LNCAP (cell line): ENCODE data around the gene P2RX7.

ENCODE experiments used
- CTCF ChIP-seq: fragments of 450-650 bp; IDR thresholded peaks from 2 replicates; pipeline ENCODE4 v1.5.1; 2017; ENCODE audit warnings: mild to moderate bottlenecking

P2RX7 gene

GRCh38 chr12:121202407-121203355, 70.0 kb downstream of the P2RX7 start:
- no peak for TF ChIP-seq CTCF

- no peak for TF ChIP-seq CTCF
Measured at GRCh38 chr12:121203482-121203881, 70.8 kb downstream of the P2RX7 start.

GRCh38 chr12:121205491-121205890, 72.8 kb downstream of the P2RX7 start:
- no peak for TF ChIP-seq CTCF

- TF ChIP-seq CTCF = no peak
Measured at GRCh38 chr12:121209221-121209620, 76.5 kb downstream of the P2RX7 start.

- peak; percentile 49; the same call in 1 of the 2 replicates for TF ChIP-seq CTCF
Measured at GRCh38 chr12:121209624-121210572, 77.2 kb downstream of the P2RX7 start, which contains the start of gene P2RX4. Gene P2RX4 (plus strand): TSS chr12:121210129. CDS start chr12:121210165, 36 bp downstream.

GRCh38 chr12:121212875-121213274, 80.2 kb downstream of the P2RX7 start:
- TF ChIP-seq CTCF = no peak

GRCh38 chr12:121214166-121214777, 81.6 kb downstream of the P2RX7 start:
- TF ChIP-seq CTCF = no peak
